SH-SY5Y (cell line): ENCODE data around the gene A2ML1.

Experiments used
- GATA2 ChIP-seq: IDR thresholded peaks from 2 replicates; pipeline ENCODE4 v1.6.1; 2011; ENCODE audit warnings: mild to moderate bottlenecking, low read depth, low read length
- GATA3 ChIP-seq: IDR thresholded peaks from 2 replicates; pipeline ENCODE4 v1.6.1; 2011; ENCODE audit warnings: low read depth, mild to moderate bottlenecking, low read length, moderate library complexity

DNA sequence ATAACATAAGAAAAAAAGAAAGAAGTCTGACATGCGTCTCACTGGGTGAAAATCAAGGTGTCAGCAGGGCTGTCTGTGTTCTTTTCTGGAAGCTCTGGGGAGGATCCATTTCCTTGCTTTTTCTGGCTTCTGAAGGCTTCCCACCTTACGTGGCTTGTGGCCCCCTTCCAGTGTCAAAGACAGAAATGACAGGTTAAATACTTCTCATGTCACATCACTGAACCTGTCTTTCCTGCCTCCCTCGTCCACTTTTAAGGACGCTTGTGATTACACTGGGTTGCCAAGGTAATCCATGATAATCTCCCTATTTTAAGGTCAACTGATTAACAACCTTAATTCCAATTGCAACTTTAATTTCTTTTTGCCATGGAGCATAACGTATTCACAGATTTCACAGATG, 87.3 kb downstream of the A2ML1 start:
- TF ChIP-seq GATA3 (no peak), GATA2 (no peak)
